NCI-H774 (cell line): ENCODE results near the gene UNC13C.

Experiments
- DNase-seq: peaks from one replicate; lab custom pipeline; 2025; lab: John Stamatoyannopoulos, UW

Gene UNC13C

GRCh38 chr15:54567408-54568035, 589.3 kb downstream of the UNC13C start:
- DNase-seq = no peak

GRCh38 chr15:54568381-54568780, 590.1 kb downstream of the UNC13C start:
- no peak for DNase-seq

GRCh38 chr15:54571576-54571975, 593.3 kb downstream of the UNC13C start:
- DNase-seq = no peak

- no peak for DNase-seq
Observed at GRCh38 chr15:54575586-54575985, 597.3 kb downstream of the UNC13C start.

GRCh38 chr15:54576298-54576935, 598.2 kb downstream of the UNC13C start:
- DNase-seq = no peak

- no peak for DNase-seq
Observed at GRCh38 chr15:54577476-54578250, 599.4 kb downstream of the UNC13C start.

GRCh38 chr15:54579855-54580254, 601.6 kb downstream of the UNC13C start:
- no peak for DNase-seq

- DNase-seq = no peak
Observed at GRCh38 chr15:54580643-54581042, 602.4 kb downstream of the UNC13C start.

GRCh38 chr15:54582863-54583643, 604.8 kb downstream of the UNC13C start:
- DNase-seq = no peak

- no peak for DNase-seq
Observed at GRCh38 chr15:54585063-54585462, 606.8 kb downstream of the UNC13C start.

- no peak for DNase-seq
Observed at GRCh38 chr15:54594115-54594514, 615.9 kb downstream of the UNC13C start.

- DNase-seq = no peak
Observed at GRCh38 chr15:54599386-54599785, 621.1 kb downstream of the UNC13C start.

GRCh38 chr15:54605043-54605442, 626.8 kb downstream of the UNC13C start:
- no peak for DNase-seq

GRCh38 chr15:54605556-54605955, 627.3 kb downstream of the UNC13C start:
- DNase-seq = no peak

GRCh38 chr15:54608876-54609835, 630.9 kb downstream of the UNC13C start:
- no peak for DNase-seq

- no peak for DNase-seq
Observed at GRCh38 chr15:54618120-54618519, 639.9 kb downstream of the UNC13C start.

- DNase-seq = no peak
Observed at GRCh38 chr15:54619180-54619579, 640.9 kb downstream of the UNC13C start.

- no peak for DNase-seq
Observed at GRCh38 chr15:54620916-54621315, 642.7 kb downstream of the UNC13C start.

- DNase-seq = no peak
Observed at GRCh38 chr15:54636147-54636546, 657.9 kb downstream of the UNC13C start.

GRCh38 chr15:54638666-54639065, 660.4 kb downstream of the UNC13C start:
- no peak for DNase-seq

- no peak for DNase-seq
Observed at GRCh38 chr15:54640873-54641272, 662.6 kb downstream of the UNC13C start.
